Loucy (cell line): ENCODE measurements around the gene SERPINB7.

Experiments used
- EZH2phosphoT487 ChIP-seq: fragments of 200-600 bp; IDR thresholded peaks from 2 replicates; pipeline ENCODE4 v1.6.1; 2018; ENCODE audit warnings: antibody characterized with exemption, mild to moderate bottlenecking, moderate library complexity, borderline replicate concordance
- TF ChIP-seq, protein P1 (sequence below): fragments of 200-600 bp; sonication (generic); conservative IDR thresholded peaks from 2 replicates; pipeline ENCODE4 v1.5.1; 2014; ENCODE audit warnings: mild to moderate bottlenecking, antibody characterized with exemption, low read length

DNA sequence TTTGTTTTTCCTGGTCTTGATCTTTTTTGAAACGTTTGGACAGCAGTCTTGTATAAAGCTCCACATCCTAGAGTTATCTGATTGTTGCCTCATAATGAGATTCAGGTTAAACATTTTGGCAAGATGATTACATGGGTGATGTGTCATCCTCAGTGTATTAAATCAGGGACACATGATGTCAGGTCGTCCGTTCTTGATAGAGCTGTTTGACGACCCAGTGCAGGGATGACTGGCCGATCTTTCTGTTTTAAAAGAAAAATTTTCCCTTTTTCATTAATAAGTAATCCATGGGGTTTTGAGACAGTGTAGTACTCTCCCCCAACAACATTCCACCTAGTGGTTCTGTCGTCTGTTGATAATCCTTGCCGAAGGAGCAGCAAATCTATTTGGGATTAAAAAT lies 67.8 kb downstream of the SERPINB7 start:
- TF ChIP-seq EZH2phosphoT487: no peak
- TF ChIP-seq, protein P1, sequence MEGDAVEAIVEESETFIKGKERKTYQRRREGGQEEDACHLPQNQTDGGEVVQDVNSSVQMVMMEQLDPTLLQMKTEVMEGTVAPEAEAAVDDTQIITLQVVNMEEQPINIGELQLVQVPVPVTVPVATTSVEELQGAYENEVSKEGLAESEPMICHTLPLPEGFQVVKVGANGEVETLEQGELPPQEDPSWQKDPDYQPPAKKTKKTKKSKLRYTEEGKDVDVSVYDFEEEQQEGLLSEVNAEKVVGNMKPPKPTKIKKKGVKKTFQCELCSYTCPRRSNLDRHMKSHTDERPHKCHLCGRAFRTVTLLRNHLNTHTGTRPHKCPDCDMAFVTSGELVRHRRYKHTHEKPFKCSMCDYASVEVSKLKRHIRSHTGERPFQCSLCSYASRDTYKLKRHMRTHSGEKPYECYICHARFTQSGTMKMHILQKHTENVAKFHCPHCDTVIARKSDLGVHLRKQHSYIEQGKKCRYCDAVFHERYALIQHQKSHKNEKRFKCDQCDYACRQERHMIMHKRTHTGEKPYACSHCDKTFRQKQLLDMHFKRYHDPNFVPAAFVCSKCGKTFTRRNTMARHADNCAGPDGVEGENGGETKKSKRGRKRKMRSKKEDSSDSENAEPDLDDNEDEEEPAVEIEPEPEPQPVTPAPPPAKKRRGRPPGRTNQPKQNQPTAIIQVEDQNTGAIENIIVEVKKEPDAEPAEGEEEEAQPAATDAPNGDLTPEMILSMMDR: no peak
